DOHH2 (cell line): Measurements from ENCODE around the gene CABP1.

ENCODE experiments used
- H3F3A ChIP-seq: fragments of 200-600 bp; sonication (generic), shearing (Covaris generic); 2 replicates; pipeline ENCODE4 v1.6.0; 2016; ENCODE audit warnings: antibody characterized with exemption, mild to moderate bottlenecking; ENCODE audit not compliant: control insufficient read depth, insufficient read depth
- H3K27ac ChIP-seq: fragments of 200-600 bp; sonication (generic); 2 replicates; pipeline ENCODE4 v1.5.1; 2014; ENCODE audit warnings: low read depth, mild to moderate bottlenecking, low read length, moderate library complexity
- H3K27me3 ChIP-seq: fragments of 200-600 bp; sonication (generic); 2 replicates; pipeline ENCODE4 v1.6.1; 2014; ENCODE audit warnings: mild to moderate bottlenecking, low read length, mixed read lengths; ENCODE audit not compliant: control insufficient read depth
- H3K36me3 ChIP-seq: fragments of 200-600 bp; sonication (generic); 2 replicates; pipeline ENCODE4 v1.6.1; 2014; ENCODE audit warnings: mild to moderate bottlenecking, low read length, moderate library complexity, mixed read lengths; ENCODE audit not compliant: control insufficient read depth
- H3K4me1 ChIP-seq: fragments of 200-600 bp; sonication (generic); 2 replicates; pipeline ENCODE4 v1.6.1; 2014; ENCODE audit warnings: mild to moderate bottlenecking, low read length, mixed read lengths; ENCODE audit not compliant: control insufficient read depth
- H3K4me2 ChIP-seq: fragments of 200-600 bp; sonication (generic); 2 replicates; pipeline ENCODE4 v1.6.0; 2014; ENCODE audit warnings: mild to moderate bottlenecking, low read length, moderate library complexity
- H3K4me3 ChIP-seq: fragments of 200-600 bp; sonication (generic); 2 replicates; pipeline ENCODE4 v1.5.1; 2014; ENCODE audit warnings: mild to moderate bottlenecking, low read length, mixed read lengths
- H3K79me2 ChIP-seq: fragments of 200-600 bp; sonication (generic); 2 replicates; pipeline ENCODE4 v1.6.1; 2014; ENCODE audit warnings: mild to moderate bottlenecking, low read length, mixed read lengths; ENCODE audit not compliant: control insufficient read depth
- H3K9me2 ChIP-seq: fragments of 200-600 bp; sonication (generic); replicated peaks from 2 replicates; pipeline ENCODE4 v1.6.1; 2014; ENCODE audit warnings: mild to moderate bottlenecking, low read length, mixed read lengths; ENCODE audit not compliant: control insufficient read depth
- H3K9me3 ChIP-seq: fragments of 200-600 bp; sonication (generic); 2 replicates; pipeline ENCODE4 v1.6.1; 2014; ENCODE audit warnings: antibody characterized with exemption, low read length, mixed read lengths; ENCODE audit not compliant: control insufficient read depth, insufficient read depth
- H4K20me1 ChIP-seq: fragments of 200-600 bp; sonication (generic); 2 replicates; pipeline ENCODE4 v1.6.0; 2014; ENCODE audit warnings: low read depth, mild to moderate bottlenecking, antibody characterized with exemption, low read length, moderate library complexity; ENCODE audit not compliant: control insufficient read depth, insufficient read depth
- CTCF ChIP-seq: fragments of 200-600 bp; sonication (generic); IDR thresholded peaks from one replicate; pipeline ENCODE4 v1.5.1; 2014; ENCODE audit warnings: antibody characterized with exemption, mild to moderate bottlenecking, low read depth, low read length; ENCODE audit not compliant: poor library complexity, severe bottlenecking
- EZH2phosphoT487 ChIP-seq: fragments of 200-600 bp; sonication (generic); IDR thresholded peaks from 2 replicates; pipeline ENCODE4 v1.6.1; 2017; ENCODE audit warnings: borderline replicate concordance, mild to moderate bottlenecking, antibody characterized with exemption, low read length, moderate library complexity, mixed read lengths

CABP1 gene

GRCh38 chr12:120703311-120703942, 63.0 kb downstream of the CABP1 start:
- Histone ChIP-seq H3K4me1 (peaks cover 6% of the 10 kb centered on the region), H3K36me3 (peaks cover 55% of the 10 kb centered on the region), H3K27ac (no peak overlapping the region), H4K20me1 (no peaks in the 10 kb centered on the region), H3F3A (peaks cover 8% of the 10 kb centered on the region), H3K9me2 (no peaks in the 10 kb centered on the region), H3K9me3 (no peaks in the 10 kb centered on the region), H3K4me2 (no peak overlapping the region), H3K4me3 (no peak overlapping the region), H3K79me2 (no peaks in the 10 kb centered on the region), H3K27me3 (no peaks in the 10 kb centered on the region)
- TF ChIP-seq EZH2phosphoT487 (no peak), CTCF (no peak)

- no peaks in the 10 kb centered on the region for H3K9me3 ChIP-seq
- peaks cover 35% of the 10 kb centered on the region for H3K36me3 ChIP-seq
- peaks cover 12% of the 10 kb centered on the region for H3F3A ChIP-seq
- TF ChIP-seq CTCF = no peak
- no peak for TF ChIP-seq EZH2phosphoT487
- peaks cover 3% of the 10 kb centered on the region for H3K79me2 ChIP-seq
- no peaks in the 10 kb centered on the region for H4K20me1 ChIP-seq
- peaks cover 7% of the 10 kb centered on the region for H3K4me1 ChIP-seq
- H3K4me2 ChIP-seq = no peak overlapping the region
- no peak overlapping the region for H3K27ac ChIP-seq
- H3K27me3 ChIP-seq = no peaks in the 10 kb centered on the region
- no peaks in the 10 kb centered on the region for H3K9me2 ChIP-seq
- no peak overlapping the region for H3K4me3 ChIP-seq
Observed at GRCh38 chr12:120705618-120706017, 65.2 kb downstream of the CABP1 start.

- no peaks in the 10 kb centered on the region for H3K9me2 ChIP-seq
- peaks cover 34% of the 10 kb centered on the region for H3K36me3 ChIP-seq
- TF ChIP-seq CTCF (no peak), EZH2phosphoT487 (no peak)
- peaks cover 7% of the 10 kb centered on the region for H3K79me2 ChIP-seq
- H3K4me3 ChIP-seq = no peak overlapping the region
- no peak overlapping the region for H3K27ac ChIP-seq
- H3K4me2 ChIP-seq = no peak overlapping the region
- H3K4me1 ChIP-seq = peaks cover 8% of the 10 kb centered on the region
- H4K20me1 ChIP-seq = no peaks in the 10 kb centered on the region
- no peaks in the 10 kb centered on the region for H3K9me3 ChIP-seq
- H3F3A ChIP-seq = peaks cover 12% of the 10 kb centered on the region
- no peaks in the 10 kb centered on the region for H3K27me3 ChIP-seq
Observed at GRCh38 chr12:120706029-120706428, 65.6 kb downstream of the CABP1 start.
